Activated CD8-positive, alpha-beta T cell treated with anti-CD3 and anti-CD28 coated beads, Interleukin-2, amount 10 ng/mL, durations not matched to agents 7 days and 5 days (primary cell): Measurements from ENCODE around the gene DUSP8. TPM values are rescaled to one million over a fixed set of nuclear protein-coding genes. Genes with fewer than 3 reads are reported as not detected.

Source experiments
- ATAC-seq: fragments of 150-1000 bp; cut with Tn5 transposase; one replicate; pipeline ENCODE4 v1.10.0; 2021; ENCODE audit warnings: moderate library complexity
- CTCF ChIA-PET: fragments of 350-600 bp; sonication (Branson Sonifier 250); formaldehyde crosslinking; loops from one replicate; lab custom pipeline; 2021; ENCODE audit warnings: antibody characterized with exemption; lab: Charles Lee
- POLR2A ChIA-PET: fragments of 350-600 bp; sonication (Branson Sonifier 250); formaldehyde crosslinking; loops from one replicate; lab custom pipeline; 2021; ENCODE audit warnings: antibody characterized with exemption; lab: Charles Lee
- DNase-seq: peaks from one replicate; pipeline ENCODE4 v3.0.0-alpha.2; 2020
- H3K27ac Mint-ChIP-seq: one replicate; pipeline ENCODE4 v1.8.0; 2021; ENCODE audit warnings: mild to moderate bottlenecking, mixed read lengths
- H3K27me3 Mint-ChIP-seq: one replicate; pipeline ENCODE4 v1.8.0; 2021; ENCODE audit warnings: low read depth, mixed read lengths
- H3K36me3 Mint-ChIP-seq: one replicate; pipeline ENCODE4 v1.8.0; 2021; ENCODE audit warnings: low read depth, mixed read lengths
- H3K4me1 Mint-ChIP-seq: one replicate; pipeline ENCODE4 v1.8.0; 2021; ENCODE audit warnings: low read depth, mixed read lengths
- H3K4me3 Mint-ChIP-seq: one replicate; pipeline ENCODE4 v1.8.0; 2021; ENCODE audit warnings: mild to moderate bottlenecking, mixed read lengths
- H3K9me3 Mint-ChIP-seq: one replicate; pipeline ENCODE4 v1.8.0; 2022; ENCODE audit warnings: mixed read lengths; ENCODE audit not compliant: insufficient read depth
- total RNA-seq, 2 experiments: library from RNA; stranded (reverse); gene quantifications; one replicate each; pipeline ENCODE4 v1.2.3, GENCODE V29; 2021

Gene DUSP8
- total RNA-seq, 2 experiments from 2014 or later = 0.13 TPM

GRCh38 chr11:1557904-1558774 lies 13.9 kb downstream of the DUSP8 start:
- Mint-ChIP-seq H3K27me3 (no peaks in the 10 kb centered on the region), H3K36me3 (no peaks in the 10 kb centered on the region), H3K27ac (no peak overlapping the region), H3K4me1 (no peaks in the 10 kb centered on the region), H3K4me3 (no peak overlapping the region), H3K9me3 (no peaks in the 10 kb centered on the region)
- ChIA-PET POLR2A (no interaction called here), CTCF (interaction anchor here (0.8 to 1.8 kb wide), 2 partner anchors 11 to 17 kb away, joined by 3 to 5 read pairs; no protein-coding TSS in a partner anchor)
- no peak for DNase-seq
- no peak for ATAC-seq

GRCh38 chr11:1557051-1557884 lies 14.8 kb downstream of the DUSP8 start:
- no peaks in the 10 kb centered on the region for H3K27me3 Mint-ChIP-seq
- POLR2A ChIA-PET = no interaction called here
- no peaks in the 10 kb centered on the region for H3K4me1 Mint-ChIP-seq
- no peak for ATAC-seq
- H3K9me3 Mint-ChIP-seq = no peaks in the 10 kb centered on the region
- CTCF ChIA-PET = interaction anchor here (1.8 kb wide), 1 partner anchor 17 kb away, joined by 5 read pairs; no protein-coding TSS in a partner anchor
- DNase-seq = no peak
- no peak overlapping the region for H3K27ac Mint-ChIP-seq
- H3K36me3 Mint-ChIP-seq = no peaks in the 10 kb centered on the region
- no peak overlapping the region for H3K4me3 Mint-ChIP-seq

GRCh38 chr11:1556278-1556902 lies 15.7 kb downstream of the DUSP8 start:
- Mint-ChIP-seq H3K4me1 (no peaks in the 10 kb centered on the region), H3K27me3 (no peaks in the 10 kb centered on the region), H3K9me3 (no peaks in the 10 kb centered on the region), H3K27ac (no peak overlapping the region), H3K36me3 (no peaks in the 10 kb centered on the region), H3K4me3 (no peak overlapping the region)
- POLR2A ChIA-PET = no interaction called here
- CTCF ChIA-PET = no interaction called here
- ATAC-seq = no peak
- DNase-seq = no peak

GRCh38 chr11:1555713-1556153 lies 16.3 kb downstream of the DUSP8 start:
- CTCF ChIA-PET = no interaction called here

DNA sequence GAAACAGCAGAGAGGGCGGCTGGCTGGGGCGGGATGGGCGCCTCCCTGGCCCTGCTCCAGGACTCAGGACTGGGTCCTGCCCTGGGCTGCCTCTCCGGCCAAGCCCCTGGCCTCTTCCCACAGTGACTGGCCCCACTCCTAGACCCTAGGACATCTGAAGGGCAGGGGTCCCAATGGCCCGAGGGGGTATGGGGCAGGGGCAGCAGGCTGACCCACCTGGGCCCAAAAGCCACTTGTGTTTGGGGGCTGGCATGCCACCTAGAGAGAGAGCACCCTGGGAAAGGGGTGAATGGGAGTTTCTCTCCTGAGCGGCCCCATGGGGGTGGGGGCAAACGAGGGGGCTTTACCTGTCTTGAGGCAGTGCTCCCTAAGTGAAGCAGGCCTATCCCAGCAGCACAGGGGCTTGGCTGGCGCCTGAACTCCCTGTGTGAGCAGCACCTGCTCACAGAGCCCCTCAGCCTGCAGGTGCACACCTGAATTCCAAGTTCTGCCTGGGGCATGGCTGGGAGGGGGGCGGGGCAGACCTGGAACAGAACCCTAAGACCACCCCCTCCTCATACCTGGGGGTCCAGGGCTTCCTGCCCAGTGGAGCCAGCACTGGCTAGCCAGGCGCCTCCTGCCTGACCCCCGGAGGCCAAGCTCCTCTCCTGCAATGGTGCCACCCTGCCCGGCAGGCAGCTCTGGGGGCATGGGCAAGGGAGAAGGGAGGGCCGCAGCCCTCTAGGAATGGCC lies 16.9 kb downstream of the DUSP8 start:
- ChIA-PET POLR2A (no interaction called here), CTCF (no interaction called here)
- Mint-ChIP-seq H3K27me3 (no peaks in the 10 kb centered on the region), H3K27ac (no peak overlapping the region), H3K4me3 (no peak overlapping the region), H3K36me3 (no peaks in the 10 kb centered on the region), H3K9me3 (no peaks in the 10 kb centered on the region), H3K4me1 (no peaks in the 10 kb centered on the region)
- no peak for ATAC-seq
- DNase-seq = no peak

More at GRCh38 chr11:1555713-1556153, 16.3 kb downstream of the DUSP8 start:
- ATAC-seq (no peak), DNase-seq (no peak)
- no peaks in the 10 kb centered on the region for H3K27me3 Mint-ChIP-seq
- H3K27ac Mint-ChIP-seq = no peak overlapping the region
- no peaks in the 10 kb centered on the region for H3K9me3 Mint-ChIP-seq
- no peaks in the 10 kb centered on the region for H3K4me1 Mint-ChIP-seq
- no peaks in the 10 kb centered on the region for H3K36me3 Mint-ChIP-seq
- POLR2A ChIA-PET = no interaction called here
- no peak overlapping the region for H3K4me3 Mint-ChIP-seq

DNA sequence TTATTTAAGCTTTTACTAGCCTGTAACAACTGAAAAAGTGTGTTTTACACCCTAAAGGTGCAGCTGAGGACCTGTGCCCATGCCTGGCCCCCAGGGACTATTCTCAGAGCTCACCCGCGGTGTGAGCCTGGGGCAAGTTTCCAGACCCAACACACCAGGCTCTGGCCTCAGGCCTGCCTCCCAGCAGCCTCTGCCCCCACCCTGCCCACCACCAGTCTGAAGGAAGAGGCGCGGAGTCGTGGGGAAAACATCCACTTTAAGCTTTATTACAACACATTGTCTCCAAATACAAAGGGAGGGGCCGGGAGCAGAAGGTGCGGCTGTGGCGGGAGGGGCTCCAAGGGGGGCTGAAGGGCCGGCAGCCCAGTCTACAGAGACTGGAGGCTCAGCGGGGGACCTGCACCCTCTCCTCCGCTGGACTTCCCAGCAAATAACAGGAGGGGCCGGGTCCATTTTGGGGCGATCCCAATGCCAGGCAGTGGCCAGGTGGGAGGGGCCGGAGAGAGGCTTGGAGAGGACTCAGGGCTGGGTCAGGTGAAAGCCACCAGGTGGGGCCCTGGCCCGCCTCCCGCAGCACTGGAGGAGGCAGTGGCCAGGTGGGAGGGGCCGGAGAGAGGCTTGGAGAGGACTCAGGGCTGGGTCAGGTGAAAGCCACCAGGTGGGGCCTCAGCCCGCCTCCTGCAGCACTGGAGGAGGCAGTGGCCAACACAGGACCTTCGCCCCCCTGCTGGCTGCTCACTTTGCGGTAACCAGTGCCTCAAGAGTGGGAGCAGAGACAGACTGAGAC lies 18.1 kb downstream of the DUSP8 start:
- POLR2A ChIA-PET = no interaction called here
- H3K27ac Mint-ChIP-seq = no peak overlapping the region
- H3K4me1 Mint-ChIP-seq = no peaks in the 10 kb centered on the region
- H3K4me3 Mint-ChIP-seq = no peak overlapping the region
- ATAC-seq = no peak
- no peaks in the 10 kb centered on the region for H3K36me3 Mint-ChIP-seq
- DNase-seq = no peak
- CTCF ChIA-PET = interaction anchor here (1.7 kb wide), 1 partner anchor 21 kb away, joined by 4 read pairs; no protein-coding TSS in a partner anchor
- H3K9me3 Mint-ChIP-seq = no peaks in the 10 kb centered on the region
- peaks cover 7% of the 10 kb centered on the region for H3K27me3 Mint-ChIP-seq

DNA sequence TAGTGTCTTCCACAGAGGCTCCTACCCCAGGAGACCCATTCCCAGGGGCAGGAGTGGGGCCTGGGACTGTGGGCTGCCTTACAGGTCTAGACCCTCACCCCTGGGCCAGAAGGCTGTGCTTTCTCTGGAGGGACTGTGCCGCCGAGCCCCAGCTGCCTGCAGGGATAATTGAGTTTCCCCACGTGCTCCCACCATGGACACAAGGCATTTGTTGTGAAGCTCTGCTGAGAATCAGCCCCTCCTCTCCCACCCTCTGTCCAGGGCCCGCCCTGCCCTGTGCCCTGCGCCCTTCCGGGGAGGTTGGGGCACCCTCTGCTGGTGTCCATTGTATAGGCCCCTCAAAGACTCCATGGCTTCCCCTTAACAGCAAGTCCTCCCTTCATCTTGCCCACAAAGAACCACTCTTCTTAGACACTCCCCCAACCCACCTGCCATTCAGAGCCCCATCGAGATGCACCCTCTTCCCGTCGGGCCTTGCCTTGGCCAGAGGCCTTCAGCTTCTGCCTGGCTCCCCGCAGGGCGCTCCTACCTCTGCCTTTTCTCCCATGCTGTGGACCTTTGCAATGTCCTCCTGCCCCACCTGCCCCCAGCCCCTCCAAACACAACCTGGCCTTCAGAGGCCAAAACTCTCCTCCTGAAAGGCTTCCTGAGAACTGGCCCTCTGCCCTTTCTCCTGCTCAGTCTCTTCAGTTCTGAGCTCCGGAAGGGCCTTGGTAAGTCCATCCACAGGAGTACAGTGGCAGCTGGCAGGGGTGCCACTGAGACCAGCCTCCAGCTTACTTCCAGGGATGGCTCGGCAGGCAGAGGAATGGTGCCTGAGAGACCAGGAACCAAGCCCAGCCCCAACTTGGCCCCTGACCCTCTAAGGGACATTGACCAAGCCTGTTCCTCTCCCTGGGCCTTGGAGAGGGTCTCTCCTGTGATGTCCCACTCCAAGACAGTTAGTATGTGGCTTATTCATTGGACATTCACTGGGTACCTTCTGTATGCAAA lies 22.4 kb downstream of the DUSP8 start:
- ATAC-seq = no peak
- DNase-seq = no peak
- H3K4me3 Mint-ChIP-seq = no peak overlapping the region
- no peaks in the 10 kb centered on the region for H3K36me3 Mint-ChIP-seq
- POLR2A ChIA-PET = no interaction called here
- peaks cover 4% of the 10 kb centered on the region for H3K4me1 Mint-ChIP-seq
- no peak overlapping the region for H3K27ac Mint-ChIP-seq
- CTCF ChIA-PET = interaction anchor here (1.8 kb wide), 1 partner anchor 25 kb away, joined by 6 read pairs; no protein-coding TSS in a partner anchor
- no peaks in the 10 kb centered on the region for H3K9me3 Mint-ChIP-seq
- H3K27me3 Mint-ChIP-seq = peaks cover 28% of the 10 kb centered on the region

DNA sequence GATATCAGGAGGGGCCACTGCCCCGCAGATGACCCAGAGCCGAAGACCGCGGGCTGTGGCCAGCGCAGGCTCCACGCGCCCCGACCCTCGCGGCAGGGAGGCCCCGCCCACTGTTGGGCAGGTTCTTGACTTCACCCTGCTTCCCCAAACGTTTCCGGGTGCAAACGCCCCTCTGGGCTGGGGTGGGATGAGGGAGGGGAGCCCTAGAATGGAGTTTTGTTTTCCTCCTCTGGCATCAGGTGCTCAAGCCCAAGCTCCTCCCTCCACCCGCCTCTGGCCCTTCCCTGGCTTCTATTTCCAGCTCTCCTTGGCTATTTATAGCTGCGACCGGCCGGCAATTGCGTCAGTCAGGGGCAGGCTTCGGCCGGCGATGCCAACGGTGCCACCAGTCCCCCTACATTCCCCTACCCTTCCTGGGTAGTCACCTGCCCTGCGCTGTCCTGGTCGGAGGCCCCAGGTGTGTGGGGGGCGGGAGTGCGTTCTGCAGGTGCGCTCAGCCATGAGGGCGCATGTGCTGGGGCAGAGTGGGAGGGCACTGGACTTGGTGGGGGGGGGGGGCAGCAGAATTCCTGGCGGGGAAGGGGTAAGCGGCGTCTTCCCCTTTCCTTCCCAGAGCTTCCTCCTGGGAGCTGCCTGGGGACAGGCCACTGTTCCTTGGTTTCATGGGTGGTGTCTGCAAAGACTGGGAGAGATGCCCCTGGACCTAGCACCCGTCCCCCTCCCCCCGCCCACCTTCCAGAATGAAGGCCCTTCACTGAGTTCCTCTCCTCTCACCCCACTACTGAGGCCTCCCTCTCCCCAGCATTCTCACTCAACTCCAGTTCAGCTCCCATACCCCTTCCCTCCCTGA lies 23.6 kb downstream of the DUSP8 start:
- Mint-ChIP-seq H3K27ac (no peak overlapping the region), H3K27me3 (peaks cover 29% of the 10 kb centered on the region), H3K9me3 (no peaks in the 10 kb centered on the region), H3K4me1 (peaks cover 4% of the 10 kb centered on the region), H3K4me3 (no peak overlapping the region), H3K36me3 (no peaks in the 10 kb centered on the region)
- CTCF ChIA-PET = interaction anchor here (1.8 to 2.2 kb wide), 2 partner anchors 26 to 27 kb away, joined by 6 to 48 read pairs; no protein-coding TSS in a partner anchor
- ATAC-seq (no peak), DNase-seq (no peak)
- POLR2A ChIA-PET = no interaction called here

DNA sequence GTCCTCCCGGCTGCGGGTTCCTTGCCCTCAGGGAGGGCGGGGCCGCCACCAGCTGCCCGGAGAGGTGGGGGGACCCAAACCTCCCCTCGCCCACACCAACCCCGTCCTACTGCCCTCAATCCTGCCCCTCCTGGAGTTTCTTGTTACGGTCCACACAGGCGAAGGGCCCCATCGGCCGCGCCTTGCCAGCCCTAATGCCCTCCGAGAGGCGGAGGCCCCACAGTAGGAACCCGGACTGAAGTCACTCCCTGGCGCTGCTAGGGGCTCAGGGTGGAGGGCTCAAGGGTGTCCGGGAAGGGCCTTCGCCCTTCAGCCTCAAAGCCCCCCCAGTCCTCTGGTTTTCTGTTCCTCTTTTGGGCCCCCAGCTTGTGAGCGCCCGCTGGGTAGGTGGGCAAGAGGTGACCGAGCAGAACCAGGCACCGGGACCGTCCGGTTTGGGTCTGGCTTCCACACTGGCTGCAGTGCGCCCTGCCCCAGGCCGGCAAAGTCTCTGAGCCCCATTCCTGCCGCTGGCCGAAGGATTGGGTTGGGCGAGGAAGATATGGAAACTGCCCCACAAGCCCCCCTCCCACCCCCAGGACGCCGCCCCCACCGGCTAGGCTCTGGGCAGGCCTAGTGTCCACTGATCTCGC lies 24.5 kb downstream of the DUSP8 start:
- Mint-ChIP-seq H3K27me3 (peaks cover 29% of the 10 kb centered on the region), H3K4me3 (no peak overlapping the region), H3K27ac (no peak overlapping the region), H3K4me1 (peaks cover 4% of the 10 kb centered on the region), H3K9me3 (no peaks in the 10 kb centered on the region), H3K36me3 (no peaks in the 10 kb centered on the region)
- ATAC-seq (no peak), DNase-seq (no peak)
- POLR2A ChIA-PET = no interaction called here
- CTCF ChIA-PET = interaction anchor here (1.2 to 2.2 kb wide), 2 partner anchors 27 to 604 kb away, joined by 3 to 48 read pairs; no protein-coding TSS in a partner anchor
